ENCODE measurements around the gene NDUFAF5. TPM values are rescaled to one million over a fixed set of nuclear protein-coding genes. Genes with fewer than 3 reads are reported as not detected.

NDUFAF5 gene
- total RNA-seq, 2 donors from 2014 or later: 31.8 to 33.0 TPM

DNA sequence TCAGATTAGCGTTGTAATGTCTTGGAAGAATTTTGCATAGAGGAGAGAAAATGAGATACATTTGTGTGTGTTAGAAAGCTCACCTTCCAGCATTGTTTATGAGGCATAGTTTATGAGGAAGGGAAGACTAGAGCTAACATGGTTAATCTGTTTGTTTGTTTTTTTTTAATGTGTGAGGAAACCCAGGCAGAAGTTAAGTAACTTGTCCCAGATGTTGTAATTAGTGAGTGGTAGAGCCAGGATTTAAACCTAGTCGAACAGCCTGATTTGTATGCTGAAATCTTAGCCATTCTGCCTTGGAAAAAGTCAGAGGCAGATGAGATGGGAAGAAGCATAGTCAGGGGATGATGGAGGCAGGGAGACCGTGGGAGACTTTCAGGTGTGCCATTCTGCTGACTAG is 29.1 kb downstream of the NDUFAF5 start:
- H3K9me3 ChIP-seq: no peaks in the 10 kb centered on the region
- H3K4me3 ChIP-seq: no peak overlapping the region
- intact Hi-C loops (cut with DNase I): no loop called here
- no peaks in the 10 kb centered on the region for H3K27me3 ChIP-seq
- no peak for DNase-seq
- H3K4me1 ChIP-seq: no peaks in the 10 kb centered on the region
- H3K9ac ChIP-seq (ENCODE audit: low read depth in 2 of 2, low read length in 2 of 2): no peak overlapping the region
- TF ChIP-seq, protein P1, sequence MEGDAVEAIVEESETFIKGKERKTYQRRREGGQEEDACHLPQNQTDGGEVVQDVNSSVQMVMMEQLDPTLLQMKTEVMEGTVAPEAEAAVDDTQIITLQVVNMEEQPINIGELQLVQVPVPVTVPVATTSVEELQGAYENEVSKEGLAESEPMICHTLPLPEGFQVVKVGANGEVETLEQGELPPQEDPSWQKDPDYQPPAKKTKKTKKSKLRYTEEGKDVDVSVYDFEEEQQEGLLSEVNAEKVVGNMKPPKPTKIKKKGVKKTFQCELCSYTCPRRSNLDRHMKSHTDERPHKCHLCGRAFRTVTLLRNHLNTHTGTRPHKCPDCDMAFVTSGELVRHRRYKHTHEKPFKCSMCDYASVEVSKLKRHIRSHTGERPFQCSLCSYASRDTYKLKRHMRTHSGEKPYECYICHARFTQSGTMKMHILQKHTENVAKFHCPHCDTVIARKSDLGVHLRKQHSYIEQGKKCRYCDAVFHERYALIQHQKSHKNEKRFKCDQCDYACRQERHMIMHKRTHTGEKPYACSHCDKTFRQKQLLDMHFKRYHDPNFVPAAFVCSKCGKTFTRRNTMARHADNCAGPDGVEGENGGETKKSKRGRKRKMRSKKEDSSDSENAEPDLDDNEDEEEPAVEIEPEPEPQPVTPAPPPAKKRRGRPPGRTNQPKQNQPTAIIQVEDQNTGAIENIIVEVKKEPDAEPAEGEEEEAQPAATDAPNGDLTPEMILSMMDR (IDR thresholded peaks at IDR 0.05): no peak
- H3K27ac ChIP-seq: no peak overlapping the region
- peaks cover 16% of the 10 kb centered on the region for H3K36me3 ChIP-seq

DNA sequence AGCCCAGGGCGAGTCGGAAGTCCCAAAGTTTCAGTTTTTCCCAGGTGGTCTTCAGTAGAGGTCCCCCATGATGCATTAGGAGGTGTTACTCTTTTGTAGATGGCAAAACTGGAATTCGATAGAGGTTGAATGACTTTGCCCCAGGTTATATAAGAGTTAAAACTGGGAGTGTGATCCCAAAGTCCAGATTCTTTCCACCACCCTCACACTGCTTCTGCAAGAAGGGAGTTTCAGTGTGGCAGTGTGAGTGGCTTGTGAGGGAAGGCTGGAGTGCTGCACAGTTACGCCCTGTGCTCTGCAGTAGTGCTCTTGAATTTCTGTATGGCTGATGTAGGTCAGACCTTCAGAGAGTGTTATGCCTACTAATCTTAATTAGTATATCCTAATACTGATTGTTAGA is 29.8 kb downstream of the NDUFAF5 start:
- H3K4me1 ChIP-seq: no peaks in the 10 kb centered on the region
- peaks cover 12% of the 10 kb centered on the region for H3K36me3 ChIP-seq
- TF ChIP-seq, protein P1 (IDR thresholded peaks at IDR 0.05): no peak
- no peaks in the 10 kb centered on the region for H3K9me3 ChIP-seq
- intact Hi-C loops (cut with DNase I): no loop called here
- H3K4me3 ChIP-seq: no peak overlapping the region
- H3K27ac ChIP-seq: no peak overlapping the region
- H3K27me3 ChIP-seq: no peaks in the 10 kb centered on the region
- DNase-seq: no peak
- H3K9ac ChIP-seq (ENCODE audit: low read depth in 2 of 2, low read length in 2 of 2): no peak overlapping the region

DNA sequence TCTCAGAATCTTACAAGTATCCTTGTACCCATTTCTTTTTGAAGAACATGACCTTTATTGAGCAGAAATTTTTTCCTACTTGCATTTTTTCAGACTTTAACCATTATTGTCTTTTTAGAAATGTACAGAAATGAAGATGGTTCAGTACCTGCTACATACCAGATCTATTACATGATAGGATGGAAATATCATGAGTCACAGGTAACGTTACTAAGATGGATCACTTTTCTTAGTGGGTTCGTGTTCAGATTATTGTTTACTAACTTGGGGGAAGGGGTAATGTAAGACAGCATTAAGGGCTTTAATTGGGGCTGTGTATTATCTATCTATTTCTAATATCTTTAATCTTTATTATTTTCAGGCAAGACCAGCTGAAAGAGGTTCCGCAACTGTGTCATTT is 31.9 kb downstream of the NDUFAF5 start:
- intact Hi-C loops (cut with DNase I): no loop called here
- H3K36me3 ChIP-seq: peaks cover 9% of the 10 kb centered on the region
- no peaks in the 10 kb centered on the region for H3K9me3 ChIP-seq
- H3K9ac ChIP-seq (ENCODE audit: low read depth in 2 of 2, low read length in 2 of 2): no peak overlapping the region
- no peaks in the 10 kb centered on the region for H3K27me3 ChIP-seq
- no peaks in the 10 kb centered on the region for H3K4me1 ChIP-seq
- TF ChIP-seq, protein P1 (IDR thresholded peaks at IDR 0.05): no peak
- no peak for DNase-seq
- no peak overlapping the region for H3K27ac ChIP-seq
- no peak overlapping the region for H3K4me3 ChIP-seq

DNA sequence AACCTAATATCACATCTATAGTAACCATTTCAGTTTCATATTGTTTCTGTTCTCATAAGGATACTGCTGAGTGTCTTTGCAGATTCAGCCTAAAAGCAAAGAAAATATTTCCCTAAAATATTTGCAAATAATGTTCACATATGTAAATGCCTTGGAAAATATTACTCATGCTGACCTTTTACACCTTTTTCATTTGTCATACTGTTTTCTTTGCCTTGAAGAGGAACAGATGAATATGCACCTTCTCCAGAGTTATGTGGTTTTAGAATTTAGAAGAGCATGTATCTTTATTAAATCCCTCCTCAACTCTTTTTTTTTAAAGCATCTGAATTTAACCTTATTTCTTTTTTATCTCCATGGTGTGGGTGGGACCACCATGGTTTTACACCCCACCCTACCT is 32.5 kb downstream of the NDUFAF5 start:
- Histone ChIP-seq H3K27ac (no peak overlapping the region), H3K4me1 (no peaks in the 10 kb centered on the region), H3K36me3 (peaks cover 9% of the 10 kb centered on the region), H3K9me3 (no peaks in the 10 kb centered on the region), H3K27me3 (no peaks in the 10 kb centered on the region), H3K9ac (ENCODE audit: low read depth in 2 of 2, low read length in 2 of 2) (no peak overlapping the region), H3K4me3 (no peak overlapping the region)
- TF ChIP-seq, protein P1 (IDR thresholded peaks at IDR 0.05): no peak
- no peak for DNase-seq
- intact Hi-C loops (cut with DNase I): no loop called here

DNA sequence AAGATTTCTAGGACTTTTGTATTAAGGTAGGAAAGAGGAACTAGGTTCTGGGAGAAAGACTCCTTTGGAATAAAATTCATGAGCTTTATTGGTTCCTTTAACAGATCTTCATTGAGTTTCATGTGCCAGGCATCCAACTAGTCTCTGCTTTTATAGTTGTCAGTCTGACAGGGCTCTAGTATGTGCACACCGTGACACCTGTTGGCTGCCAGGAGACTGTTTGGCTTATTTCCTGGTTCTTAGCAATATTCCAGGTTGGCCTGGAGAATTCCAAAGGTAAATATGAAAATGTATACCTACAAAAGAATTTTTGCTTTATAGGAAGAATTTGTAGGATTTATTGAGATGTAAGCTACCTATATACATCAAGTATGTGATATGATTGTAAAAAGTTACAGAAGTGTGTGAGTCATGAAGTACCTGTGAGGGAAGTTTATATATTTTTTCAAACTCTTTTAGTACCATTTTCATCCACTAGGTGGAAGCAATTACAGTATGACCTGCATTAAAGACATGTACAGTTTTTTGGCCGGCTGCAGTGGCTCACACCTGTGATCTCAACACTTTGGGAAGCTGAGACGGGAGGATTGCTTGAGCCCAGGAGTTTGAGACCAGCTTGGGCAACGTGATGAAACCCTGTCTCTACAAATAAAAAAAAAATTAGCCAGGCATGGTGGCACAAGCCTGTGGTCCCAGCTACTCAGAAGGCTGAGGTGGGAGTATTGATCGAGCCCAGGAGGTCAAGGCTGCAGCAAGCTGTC is 35.2 kb downstream of the NDUFAF5 start:
- intact Hi-C loops (cut with DNase I): no loop called here
- H3K9ac ChIP-seq (ENCODE audit: low read depth in 2 of 2, low read length in 2 of 2): no peak overlapping the region
- DNase-seq: peak; percentile 29

More for the DNA sequence above, 35.2 kb downstream of the NDUFAF5 start:
- H3K36me3 ChIP-seq: peaks cover 3% of the 10 kb centered on the region
- TF ChIP-seq, protein P1 (IDR thresholded peaks at IDR 0.05): peak; percentile 77
- H3K9me3 ChIP-seq: no peaks in the 10 kb centered on the region
- H3K4me1 ChIP-seq: no peaks in the 10 kb centered on the region
- H3K27ac ChIP-seq: peak overlapping the region; percentile 30
- H3K4me3 ChIP-seq: no peak overlapping the region
- H3K27me3 ChIP-seq: no peaks in the 10 kb centered on the region

Data from colonic mucosa (tissue), 4 donors.